Right forelimb (tissue), 1 donor: Measurements from ENCODE around the gene TTC8.
"Not testable (repeated sequence)": the region's sequence is repeated elsewhere in the genome, so short reads cannot be mapped to it uniquely, and the experiment has no call there.

ENCODE experiments used
- DNase-seq: peaks from one replicate; pipeline ENCODE4 v3.0.0-alpha.2; 2018

Gene TTC8

GRCh38 chr14:88825503-88825902 is 1.1 kb downstream of the TTC8 start:
- DNase-seq, result no peak

GRCh38 chr14:88829188-88829587 is 4.7 kb downstream of the TTC8 start:
- DNase-seq, result no peak

- no peak for DNase-seq
Measured at GRCh38 chr14:88829685-88830302, 5.3 kb downstream of the TTC8 start.

- DNase-seq, result no peak
Measured at GRCh38 chr14:88831284-88831683, 6.8 kb downstream of the TTC8 start.

- no peak for DNase-seq
Measured at GRCh38 chr14:88834883-88835431, 10.5 kb downstream of the TTC8 start.

- DNase-seq, result no peak
Measured at GRCh38 chr14:88835661-88836060, 11.2 kb downstream of the TTC8 start.

GRCh38 chr14:88837495-88837894 is 13.0 kb downstream of the TTC8 start:
- no peak for DNase-seq

- no peak for DNase-seq
Measured at GRCh38 chr14:88838015-88838414, 13.6 kb downstream of the TTC8 start.

GRCh38 chr14:88840926-88841325 is 16.5 kb downstream of the TTC8 start:
- no peak for DNase-seq

GRCh38 chr14:88841741-88842140 is 17.3 kb downstream of the TTC8 start:
- no peak for DNase-seq

- no peak for DNase-seq
Measured at GRCh38 chr14:88842414-88842813, 18.0 kb downstream of the TTC8 start.

- DNase-seq, result no peak
Measured at GRCh38 chr14:88844980-88845491, 20.6 kb downstream of the TTC8 start.

- DNase-seq, result no peak
Measured at GRCh38 chr14:88848571-88848970, 24.1 kb downstream of the TTC8 start.

- no peak for DNase-seq
Measured at GRCh38 chr14:88849716-88850115, 25.3 kb downstream of the TTC8 start.

GRCh38 chr14:88851587-88851986 is 27.1 kb downstream of the TTC8 start:
- DNase-seq, result no peak

GRCh38 chr14:88852632-88853031 is 28.2 kb downstream of the TTC8 start:
- DNase-seq, result no peak

GRCh38 chr14:88853129-88853528 is 28.7 kb downstream of the TTC8 start:
- no peak for DNase-seq

GRCh38 chr14:88856786-88857366 is 32.4 kb downstream of the TTC8 start:
- DNase-seq, result no peak

GRCh38 chr14:88857861-88858260 is 33.4 kb downstream of the TTC8 start:
- DNase-seq, result not testable (repeated sequence)

- DNase-seq, result not testable (repeated sequence)
Measured at GRCh38 chr14:88859118-88859517, 34.7 kb downstream of the TTC8 start.

- no peak for DNase-seq
Measured at GRCh38 chr14:88863167-88863566, 38.7 kb downstream of the TTC8 start.

- no peak for DNase-seq
Measured at GRCh38 chr14:88864198-88864597, 39.7 kb downstream of the TTC8 start.

- DNase-seq, result no peak
Measured at GRCh38 chr14:88866305-88866704, 41.9 kb downstream of the TTC8 start.

- no peak for DNase-seq
Measured at GRCh38 chr14:88868558-88869159, 44.2 kb downstream of the TTC8 start.
